ENCODE results near the gene NPAP1.

GRCh38 chr15:24729760-24730159 is 54.2 kb downstream of the NPAP1 start:
- TF ChIP-seq CTCF (IDR thresholded peaks at IDR 0.05 in 8 of 11, conservative IDR thresholded peaks at IDR 0.05 in 3 of 11) (no peak), POLR2A (IDR thresholded peaks at IDR 0.05) (no peak), POLR2AphosphoS5 (IDR thresholded peaks at IDR 0.05) (no peak)

Measured in spleen (tissue), 7 donors.